H1 (cell line): ENCODE data around the gene LYZL4. TPM values are rescaled to one million over a fixed set of nuclear protein-coding genes. Genes with fewer than 3 reads are reported as not detected.

Experiments used
- CTCF ChIA-PET: fragments of 300-600 bp; sonication (Branson Sonifier 250); formaldehyde crosslinking; loops from one replicate; lab custom pipeline; 2021; ENCODE audit not compliant: partially characterized antibody; lab: Charles Lee
- POLR2A ChIA-PET: fragments of 300-600 bp; sonication (Branson Sonifier 250); formaldehyde crosslinking; loops from one replicate; lab custom pipeline; 2021; ENCODE audit warnings: inconsistent platforms; ENCODE audit not compliant: partially characterized antibody; lab: Charles Lee
- DNase-seq, 2 experiments: peaks; one replicate each; pipeline versions ENCODE4 v3.0.0 to v3.0.0-alpha.2; 2010 to 2022; ENCODE audit warnings: low spot score in 2 of 2, low read depth in 1 of 2, mixed read lengths in 1 of 2
- FAIRE-seq: peaks from 2 replicates; lab custom pipeline; 2011; peaks lifted over from hg19 to GRCh38; lab: Jason Lieb, UNC
- H2AFZ ChIP-seq: 2 replicates; pipeline ENCODE4 v1.8.1; 2012; ENCODE audit warnings: low read length, inconsistent platforms
- H2AK5ac ChIP-seq: 2 replicates; pipeline ENCODE4 v1.6.1; 2013; ENCODE audit warnings: low read depth, low read length
- H2BK120ac ChIP-seq: replicated peaks from 2 replicates; pipeline ENCODE3; 2013; ENCODE audit warnings: low read depth, low read length, inconsistent platforms
- H2BK12ac ChIP-seq: 2 replicates; pipeline ENCODE4 v1.6.1; 2013; ENCODE audit warnings: low read depth, low read length
- H2BK15ac ChIP-seq: 2 replicates; pipeline ENCODE4 v1.6.1; 2013; ENCODE audit warnings: low read length
- H2BK20ac ChIP-seq: 2 replicates; pipeline ENCODE4 v1.6.1; 2013; ENCODE audit warnings: low read length
- H2BK5ac ChIP-seq: 2 replicates; pipeline ENCODE4 v1.6.1; 2013; ENCODE audit warnings: low read depth, low read length
- H3K14ac ChIP-seq: 2 replicates; pipeline ENCODE4 v1.6.1; 2013; ENCODE audit warnings: inconsistent platforms; ENCODE audit not compliant: insufficient read length
- H3K18ac ChIP-seq: 2 replicates; pipeline ENCODE4 v1.6.1; 2013; ENCODE audit warnings: low read length; ENCODE audit errors: extremely low read depth
- H3K23ac ChIP-seq: 2 replicates; pipeline ENCODE4 v1.6.1; 2013; ENCODE audit warnings: inconsistent platforms; ENCODE audit not compliant: insufficient read length
- H3K23me2 ChIP-seq: 2 replicates; pipeline ENCODE4 v1.6.1; 2013; ENCODE audit warnings: low read depth, low read length
- H3K27ac ChIP-seq: 2 replicates; pipeline ENCODE4 v1.6.1; 2011; ENCODE audit warnings: low read depth, low read length, inconsistent platforms
- H3K27me3 ChIP-seq, 4 experiments: replicated peaks in 1 of 4; 1 replicate in 1 of 4; 2 replicates in 3 of 4; pipeline versions ENCODE4 v1.6.1 to v1.8.1; 2011 to 2013; ENCODE audit warnings: low read length in 3 of 4, mild to moderate bottlenecking in 3 of 4, inconsistent platforms in 2 of 4, mixed read lengths in 2 of 4, moderate library complexity in 1 of 4; ENCODE audit not compliant: control insufficient read depth in 3 of 4, insufficient read depth in 3 of 4; ENCODE audit errors: extremely low read depth in 1 of 4
- H3K36me3 ChIP-seq, 4 experiments: 2 replicates each; pipeline versions ENCODE4 v1.6.1 to v1.8.1; 2011 to 2013; ENCODE audit warnings: mild to moderate bottlenecking in 4 of 4, low read length in 3 of 4, moderate library complexity in 2 of 4, control low read depth in 1 of 4, inconsistent platforms in 1 of 4; ENCODE audit not compliant: insufficient read depth in 4 of 4, control insufficient read depth in 2 of 4
- H3K4ac ChIP-seq: replicated peaks from 2 replicates; pipeline ENCODE3; 2013; ENCODE audit warnings: low read length, low read depth, mixed read lengths, inconsistent platforms; ENCODE audit not compliant: insufficient read length
- H3K4me1 ChIP-seq, 4 experiments: replicated peaks in 1 of 4; 1 replicate in 1 of 4; 2 replicates in 3 of 4; pipeline versions ENCODE4 v1.6.1 to v1.8.1; 2011 to 2013; ENCODE audit warnings: low read length in 3 of 4, inconsistent platforms in 2 of 4, mixed read lengths in 1 of 4; ENCODE audit not compliant: insufficient read depth in 4 of 4, control insufficient read depth in 3 of 4
- H3K4me2 ChIP-seq, 2 experiments: 2 replicates each; pipeline versions ENCODE4 v1.6.1 to v1.8.1; 2011 to 2013; ENCODE audit warnings: low read depth in 2 of 2, low read length in 2 of 2, control low read depth in 1 of 2, inconsistent platforms in 1 of 2, mild to moderate bottlenecking in 1 of 2; ENCODE audit not compliant: insufficient read depth in 1 of 2
- H3K4me3 ChIP-seq, 4 experiments: fragments of 200-600, 300-600 bp in 1 of 4; sonication (generic), shearing (Covaris generic), sonication (Bioruptor Twin) in 1 of 4; 2 replicates each; pipeline versions ENCODE4 v1.5.1 to v1.8.1; 2011 to 2016; ENCODE audit warnings: low read length in 4 of 4, low read depth in 3 of 4, control low read depth in 2 of 4, inconsistent platforms in 2 of 4, mild to moderate bottlenecking in 2 of 4, mixed read lengths in 1 of 4, moderate library complexity in 1 of 4; ENCODE audit not compliant: insufficient read depth in 2 of 4; ENCODE audit errors: extremely low read depth in 1 of 4
- H3K56ac ChIP-seq: replicated peaks from 2 replicates; pipeline ENCODE3; 2013; ENCODE audit warnings: low read depth, mild to moderate bottlenecking, mixed read lengths, low read length, inconsistent platforms; ENCODE audit not compliant: insufficient read length
- H3K79me1 ChIP-seq: 2 replicates; pipeline ENCODE4 v1.6.1; 2013; ENCODE audit warnings: low read depth, low read length, control low read depth
- H3K79me2 ChIP-seq, 2 experiments: 2 replicates each; pipeline versions ENCODE4 v1.6.1 to v1.8.1; 2012 to 2013; ENCODE audit warnings: low read length in 2 of 2, mild to moderate bottlenecking in 2 of 2, inconsistent platforms in 1 of 2; ENCODE audit not compliant: insufficient read depth in 2 of 2, control insufficient read depth in 1 of 2
- H3K9ac ChIP-seq, 4 experiments: replicated peaks in 1 of 4; 1 replicate in 1 of 4; 2 replicates in 3 of 4; pipeline versions ENCODE4 v1.6.1 to v1.8.1; 2011 to 2013; ENCODE audit warnings: low read depth in 3 of 4, low read length in 3 of 4, control low read depth in 2 of 4, mild to moderate bottlenecking in 2 of 4, moderate library complexity in 2 of 4, inconsistent platforms in 1 of 4; ENCODE audit errors: extremely low read depth in 1 of 4
- H3K9me3 ChIP-seq, 2 experiments: 2 replicates each; pipeline versions ENCODE4 v1.6.1 to v1.8.1; 2012 to 2013; ENCODE audit warnings: mild to moderate bottlenecking in 2 of 2, moderate library complexity in 2 of 2, control low read depth in 1 of 2, inconsistent platforms in 1 of 2, low read depth in 1 of 2, low read length in 1 of 2, mixed read lengths in 1 of 2; ENCODE audit not compliant: insufficient read depth in 2 of 2
- H4K20me1 ChIP-seq, 2 experiments: replicated peaks in 1 of 2; 2 replicates each; pipeline versions ENCODE3 to v1.8.1; 2011 to 2013; ENCODE audit warnings: inconsistent platforms in 2 of 2, low read length in 2 of 2, mild to moderate bottlenecking in 1 of 2; ENCODE audit not compliant: insufficient read depth in 2 of 2, control insufficient read depth in 1 of 2
- H4K5ac ChIP-seq: 2 replicates; pipeline ENCODE4 v1.6.1; 2013; ENCODE audit warnings: low read length, low read depth, mixed read lengths, inconsistent platforms; ENCODE audit not compliant: insufficient read length
- H4K8ac ChIP-seq: 2 replicates; pipeline ENCODE4 v1.8.0; 2013; ENCODE audit warnings: mild to moderate bottlenecking, moderate library complexity, low read length, inconsistent platforms; ENCODE audit not compliant: insufficient read depth; ENCODE audit errors: extremely low read depth
- H4K91ac ChIP-seq: replicated peaks from 2 replicates; pipeline ENCODE3; 2013; ENCODE audit warnings: low read length, mixed read lengths, inconsistent platforms; ENCODE audit not compliant: insufficient read length
- CBX5 ChIP-seq: fragments of 300-800, 300-1000 bp; sonication (generic); IDR thresholded peaks from 2 replicates; pipeline ENCODE4 v1.7.1; 2016; ENCODE audit warnings: antibody characterized with exemption, low read length, low read depth
- GTF2F1 ChIP-seq: IDR thresholded peaks from 2 replicates; pipeline ENCODE4 v1.6.1; 2012; ENCODE audit warnings: low read depth, low read length, improper control_type of control experiment, borderline replicate concordance
- POLR2AphosphoS5 ChIP-seq: IDR thresholded peaks from 2 replicates; pipeline ENCODE4 v1.6.1; 2011; ENCODE audit warnings: low read depth, low read length
- RFX5 ChIP-seq: IDR thresholded peaks from 2 replicates; pipeline ENCODE4 v1.6.1; 2011; ENCODE audit warnings: low read depth, low read length, improper control_type of control experiment, borderline replicate concordance
- SIX5 ChIP-seq: IDR thresholded peaks from 2 replicates; pipeline ENCODE4 v1.6.1; 2011; ENCODE audit warnings: mild to moderate bottlenecking, low read depth, low read length
- ZNF274 ChIP-seq: IDR thresholded peaks from 2 replicates; pipeline ENCODE4 v1.7.0; 2012; ENCODE audit warnings: low read length, borderline replicate concordance; ENCODE audit errors: extremely low read depth
- WGBS, 2 experiments: shearing (Covaris generic) in 1 of 2; methylation state at CpG; one replicate each; pipeline versions ENCODE4 v1.1.6 to v1.1.7; 2013 to 2015; ENCODE audit warnings: low lambda C conversion rate in 2 of 2, mixed read lengths in 2 of 2, inconsistent platforms in 1 of 2, low coverage in 1 of 2, missing lambda C conversion rate in 1 of 2; ENCODE audit not compliant: insufficient replicate concordance in 2 of 2, insufficient coverage in 1 of 2, insufficient read length in 1 of 2; ENCODE audit errors: extremely low coverage in 1 of 2, missing lambda C conversion rate in 1 of 2; 5-methylcytosine and 5-hydroxymethylcytosine counted together
- polyA plus RNA-seq, 7 experiments: library from polyadenylated mRNA; depleted of rRNA in 3 of 7; stranded (reverse) in 5 of 7; unstranded in 2 of 7; fragments of >200 nt in 5 of 7; fragments of 200-250 nt in 2 of 7; gene quantifications; 1 replicate in 5 of 7; 2 replicates in 1 of 7; 4 replicates in 1 of 7; pipeline versions ENCODE4 v1.2.1 to v1.2.3, GENCODE V29; 2011 to 2013; ENCODE audit warnings: missing spikeins in 2 of 7, mixed read lengths in 2 of 7
- total RNA-seq: library from RNA; stranded (reverse); fragmentation: NEBNext Ultra II Directional; extraction: Animal tissue kit (Norgen Biotek cat#: 25700); gene quantifications from 2 replicates; pipeline ENCODE4 v1.2.1, GENCODE V29; 2021

The LYZL4 gene
- total and polyA plus RNA-seq, 2 of the 8 experiments (the other 6 are each of a cell fraction or from before 2014, with no cell fraction given) = not detected

DNA sequence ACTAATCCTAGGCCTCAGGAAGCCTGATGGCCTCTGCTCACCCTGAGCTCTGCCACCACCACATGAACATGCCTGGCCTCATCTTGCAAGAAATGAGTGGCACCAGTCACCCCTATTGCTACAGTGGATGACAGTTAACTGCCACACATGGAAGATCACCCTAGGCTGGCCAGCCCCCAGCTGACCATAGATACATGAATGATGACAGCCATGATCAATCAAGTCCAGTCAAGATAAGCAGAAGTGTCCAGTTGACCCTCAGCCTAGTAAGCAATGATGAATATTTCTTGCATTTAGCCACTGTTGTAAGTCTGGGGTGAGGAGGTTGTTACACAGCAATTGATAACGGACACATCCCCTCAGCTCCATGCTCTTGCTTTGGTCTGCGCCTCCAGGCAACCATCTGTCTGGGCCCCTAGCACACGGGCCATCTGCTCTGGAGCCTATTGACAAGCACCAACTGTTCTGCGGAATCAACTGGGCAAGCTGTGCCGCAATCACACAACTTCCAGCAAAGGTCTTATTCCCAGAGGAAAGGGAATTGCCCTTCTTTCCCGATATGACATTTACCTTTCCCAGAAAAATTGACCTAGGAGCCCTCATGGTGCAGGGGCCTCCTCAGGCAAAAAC, 2.2 kb upstream of the LYZL4 start:
- Histone ChIP-seq H2BK12ac (no peak overlapping the region), H3K4me2 (no peak overlapping the region), H4K8ac (no peak overlapping the region), H3K27ac (no peak overlapping the region), H2AFZ (no peak overlapping the region), H3K27me3 (no peaks in the 10 kb centered on the region; a peak in 1 of 7 replicates), H3K23me2 (no peaks in the 10 kb centered on the region; the same call in 1 of the 2 replicates), H3K79me2 (no peaks in the 10 kb centered on the region), H3K18ac (no peak overlapping the region), H3K9me3 (no peaks in the 10 kb centered on the region), H3K36me3 (no peaks in the 10 kb centered on the region), H2BK15ac (no peak overlapping the region; the same call in 1 of the 2 replicates), H2BK120ac (no peak overlapping the region), H3K4me1 (peaks cover 0 to 4% (median 0%) of the 10 kb centered on the region in 4 experiments; a peak in 1 of 7 replicates), H3K79me1 (no peaks in the 10 kb centered on the region), H4K20me1 (no peaks in the 10 kb centered on the region), H3K23ac (no peak overlapping the region), H3K4ac (no peak overlapping the region), H3K56ac (no peak overlapping the region), H2BK5ac (no peak overlapping the region), H3K14ac (no peak overlapping the region), H2AK5ac (no peak overlapping the region), H3K9ac (no peak overlapping the region), H2BK20ac (no peak overlapping the region), H4K5ac (no peak overlapping the region), H4K91ac (no peak overlapping the region), H3K4me3 (no peak overlapping the region)
- ChIA-PET POLR2A (no interaction called here), CTCF (interaction anchor here (0.6 to 1.2 kb wide), 3 partner anchors 37 to 165 kb away, joined by 3 to 5 read pairs (median 3); no protein-coding TSS in a partner anchor)
- TF ChIP-seq RFX5 (no peak), POLR2AphosphoS5 (no peak), GTF2F1 (no peak), CBX5 (no peak), ZNF274 (no peak), SIX5 (no peak)
- 91% methylated on average over 6 of the region's 6 CpGs; no CpG with 5 or more reads in 1 of the 2 experiments for WGBS, 2 experiments
- FAIRE-seq (no peak), DNase-seq (no peak)
